ENCODE measurements around the gene AOPEP.

Gene AOPEP

GRCh38 chr9:95090023-95090791 is 363.7 kb downstream of the AOPEP start:
- DNase-seq = no peak

DNA sequence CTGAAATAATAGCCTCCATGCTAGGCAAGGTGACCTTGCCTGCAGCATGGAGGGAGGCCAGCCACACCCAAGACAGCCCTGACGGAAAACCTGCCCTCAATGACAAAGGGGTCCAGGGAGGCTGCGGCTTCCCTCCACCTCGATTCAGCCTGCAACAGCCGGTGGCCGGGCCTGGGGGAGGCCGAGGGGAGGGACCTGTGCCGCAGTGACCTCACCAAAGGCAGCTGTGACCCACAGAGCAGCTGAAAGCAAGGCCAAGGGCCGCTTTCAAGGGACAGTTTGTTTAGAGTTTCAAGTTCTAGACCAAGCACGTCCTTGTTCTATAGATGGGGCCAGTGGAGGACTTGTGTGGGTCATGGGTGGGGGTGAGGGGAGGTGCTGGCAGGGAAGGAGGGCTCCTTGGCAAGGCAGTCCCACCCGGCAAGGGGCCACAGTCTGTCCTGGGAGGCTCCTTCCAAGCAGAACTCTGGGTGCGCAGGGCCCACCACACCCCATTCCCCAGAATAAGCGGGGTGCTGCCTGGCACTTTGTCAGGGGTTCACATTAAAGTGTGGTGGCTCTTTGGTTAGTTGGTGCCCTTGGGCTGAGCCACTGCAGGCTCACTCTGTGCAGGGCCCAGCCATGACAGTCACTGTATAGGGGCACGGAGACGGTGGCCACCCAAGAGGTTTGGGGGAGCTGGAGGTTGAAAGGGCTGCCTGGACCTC is 364.5 kb downstream of the AOPEP start:
- DNase-seq = no peak

DNA sequence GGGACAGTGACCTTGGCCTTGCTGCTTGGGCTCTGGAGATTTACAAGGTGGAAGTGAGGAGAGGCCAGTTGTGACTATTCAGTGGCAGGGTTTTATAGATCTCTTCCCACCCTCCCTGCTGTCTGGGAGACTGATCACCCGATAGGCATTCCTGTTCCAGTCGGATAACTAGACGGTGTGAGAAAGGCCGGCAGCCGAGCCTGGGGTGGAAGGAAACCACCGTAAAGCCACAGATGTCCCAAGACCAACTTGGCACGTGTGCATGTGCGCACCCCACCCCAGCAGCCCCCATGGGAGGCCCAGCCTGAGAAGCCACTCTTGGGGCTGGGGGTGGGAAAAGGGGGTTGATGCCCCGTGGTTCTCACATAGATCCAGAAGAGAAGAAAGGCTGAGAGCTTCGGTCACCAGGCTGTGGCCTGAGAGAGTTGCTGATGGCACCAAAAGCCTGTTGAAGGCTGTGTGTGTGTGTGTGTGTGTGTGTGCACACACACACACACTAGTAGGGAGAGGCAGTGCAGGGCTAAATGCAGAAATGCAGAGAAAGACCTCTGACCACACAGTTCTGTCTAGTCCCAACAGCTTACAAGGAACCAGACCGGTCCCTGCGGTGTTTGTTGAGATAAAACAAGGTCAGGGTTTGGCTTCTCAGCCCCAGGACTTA is 365.2 kb downstream of the AOPEP start:
- peak; percentile 5 for DNase-seq

- DNase-seq = peak; percentile 4
These were observed 366.0 kb downstream of the AOPEP start for GRCh38 chr9:95092262-95093072.

- no peak for DNase-seq
These were observed 367.1 kb downstream of the AOPEP start for GRCh38 chr9:95093586-95093985.

DNA sequence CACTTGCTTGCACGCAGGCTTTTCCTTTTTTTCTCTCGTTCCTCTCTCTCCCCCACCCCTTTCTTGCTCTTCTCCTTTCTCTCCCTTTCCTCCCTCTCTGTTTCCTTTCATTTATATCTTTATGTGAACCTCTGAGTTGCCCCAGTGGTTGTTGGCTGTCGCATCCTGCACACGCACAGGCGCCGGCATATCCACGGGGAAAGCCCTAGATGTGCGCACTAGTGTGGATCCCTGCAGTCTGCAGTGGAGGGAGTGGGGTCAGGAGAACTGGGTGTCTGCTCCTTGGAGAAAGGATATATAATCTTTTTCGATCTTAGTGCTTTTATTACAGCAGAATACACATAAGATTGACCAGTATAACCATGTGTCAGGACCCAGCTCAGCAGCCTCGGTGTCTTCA is 367.5 kb downstream of the AOPEP start:
- no peak for DNase-seq

DNA sequence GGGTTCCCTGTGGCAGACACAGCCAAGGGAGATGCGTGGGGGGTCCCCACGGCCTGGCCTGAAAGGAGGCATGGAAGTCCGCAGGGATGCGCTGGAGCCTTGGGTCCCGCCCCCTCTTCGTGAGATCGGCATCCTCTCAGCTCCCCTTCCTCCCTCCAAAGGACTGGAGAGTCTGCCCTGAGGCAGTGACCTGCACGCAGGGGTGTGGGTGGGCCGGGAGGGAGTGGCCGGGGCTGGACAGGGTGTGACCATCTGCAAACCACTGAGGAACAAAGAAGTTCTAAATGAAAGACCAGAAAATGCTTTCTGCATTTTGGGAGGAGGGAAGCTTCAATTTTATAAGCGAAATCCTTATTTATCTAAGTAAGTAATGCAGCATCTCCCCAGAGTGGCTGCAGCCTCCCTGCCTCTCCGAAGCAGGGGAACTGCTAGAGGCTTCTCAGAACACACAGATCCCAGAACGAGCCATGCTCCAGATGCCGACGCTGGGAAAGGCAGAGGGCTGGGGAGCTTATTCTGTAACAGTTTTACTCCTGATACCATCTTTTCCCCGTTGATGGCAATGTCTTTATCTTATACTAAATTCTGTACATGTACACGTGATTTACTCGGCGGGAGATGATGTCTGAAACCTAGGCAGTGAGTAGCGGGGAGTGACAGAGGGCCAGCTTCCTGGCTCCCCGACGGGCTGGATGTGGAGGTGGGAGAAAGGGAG is 369.3 kb downstream of the AOPEP start:
- no peak for DNase-seq

DNA sequence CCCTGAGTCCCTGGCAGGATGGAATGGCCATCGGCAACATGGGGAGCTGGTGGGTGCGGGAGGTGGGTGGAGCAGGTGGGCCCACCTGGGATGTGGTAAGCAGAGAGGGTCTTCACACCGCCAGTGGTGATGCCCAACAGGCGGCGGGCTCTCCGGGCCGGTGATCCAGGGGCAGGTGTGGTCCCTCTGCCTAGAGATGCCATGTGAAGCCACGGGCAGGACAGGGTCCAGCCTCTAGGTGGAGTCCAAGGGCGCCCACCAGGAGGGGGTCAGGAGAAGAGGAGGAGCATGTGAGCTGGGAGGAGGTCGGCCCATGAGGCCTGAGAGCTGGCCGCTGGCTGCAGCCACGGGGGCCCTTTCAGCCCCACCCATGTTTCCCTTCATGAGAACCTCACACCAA is 369.9 kb downstream of the AOPEP start:
- no peak for DNase-seq

- no peak for DNase-seq
These were observed 370.3 kb downstream of the AOPEP start for GRCh38 chr9:95096807-95097206.

GRCh38 chr9:95097279-95097678 is 370.8 kb downstream of the AOPEP start:
- DNase-seq = no peak

- no peak for DNase-seq
These were observed 372.0 kb downstream of the AOPEP start for GRCh38 chr9:95098391-95098921.

- no peak for DNase-seq
These were observed 373.0 kb downstream of the AOPEP start for GRCh38 chr9:95099321-95100070.

GRCh38 chr9:95100071-95100627 is 373.6 kb downstream of the AOPEP start:
- DNase-seq = no peak

GRCh38 chr9:95101326-95101725 is 374.8 kb downstream of the AOPEP start:
- DNase-seq = no peak

DNA sequence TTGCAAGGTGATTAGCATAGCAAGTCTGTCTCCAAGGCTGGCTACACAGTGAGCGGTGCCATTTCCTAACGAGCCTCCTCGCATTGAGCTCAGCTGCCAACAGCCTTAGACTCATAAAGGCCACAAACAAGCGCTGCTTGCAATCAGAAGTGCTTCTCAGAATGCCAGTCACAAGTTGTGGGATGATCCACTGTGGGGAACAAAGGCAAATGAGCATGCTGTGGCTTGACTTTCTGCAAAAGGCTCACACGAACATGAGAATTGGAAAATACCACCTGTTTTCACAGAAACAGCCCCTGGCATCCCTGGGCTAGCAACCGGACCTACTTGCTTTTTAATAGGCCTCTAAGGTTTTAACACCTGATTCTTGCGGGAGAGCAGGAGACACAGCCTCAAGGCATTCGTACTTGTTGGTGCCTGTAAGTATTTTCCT is 375.5 kb downstream of the AOPEP start:
- DNase-seq = no peak

GRCh38 chr9:95102572-95102971 is 376.1 kb downstream of the AOPEP start:
- DNase-seq = no peak

DNA sequence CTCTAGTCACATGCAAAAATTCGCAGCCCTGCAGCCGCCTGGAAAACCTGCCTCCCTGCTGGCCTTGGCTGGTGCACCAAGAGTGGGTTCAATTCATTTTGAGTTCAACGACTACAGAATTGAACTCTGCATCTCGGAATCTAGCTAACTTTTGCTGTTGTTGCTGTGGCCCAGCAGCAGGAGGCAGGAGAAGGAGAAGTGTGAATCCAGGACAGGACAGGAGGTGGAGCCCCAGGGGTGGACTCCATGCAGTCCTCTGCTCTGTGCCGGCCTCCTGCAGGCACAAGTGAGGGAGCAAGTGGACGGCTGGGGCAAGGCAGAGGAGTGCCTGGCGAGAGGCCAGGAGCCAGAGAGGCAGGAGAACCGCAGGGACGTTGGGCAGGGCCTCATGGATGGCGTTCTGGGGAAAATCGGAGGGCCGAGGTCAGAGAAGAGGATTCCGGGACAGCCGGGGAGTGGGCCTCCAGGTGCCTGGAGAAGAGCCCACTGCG is 376.8 kb downstream of the AOPEP start:
- DNase-seq = no peak

GRCh38 chr9:95103871-95104580 is 377.5 kb downstream of the AOPEP start:
- no peak for DNase-seq

GRCh38 chr9:95104581-95104960 is 378.1 kb downstream of the AOPEP start:
- no peak for DNase-seq

DNA sequence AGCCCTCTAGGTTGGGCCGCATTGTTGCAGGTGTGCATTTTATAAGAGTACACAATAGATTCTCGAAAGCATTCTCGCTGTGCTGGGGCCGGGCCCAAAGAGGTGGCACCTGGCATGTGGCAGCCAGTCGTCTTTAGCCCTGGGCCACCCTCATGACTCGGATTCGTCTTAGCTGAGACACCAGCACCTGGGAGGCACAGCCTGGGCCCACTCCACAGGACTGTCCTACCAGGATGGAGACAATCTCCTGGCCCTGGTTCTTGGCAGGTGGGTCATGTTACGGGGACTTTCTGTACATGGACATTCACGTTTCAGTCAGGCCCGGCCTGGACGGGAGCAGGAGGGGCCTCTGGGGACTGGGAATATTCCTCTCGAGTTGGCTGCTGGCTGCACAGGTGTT is 378.5 kb downstream of the AOPEP start:
- no peak for DNase-seq
